Activated T-cell treated with anti-CD3 and anti-CD28 coated beads for 1 hour (primary cell): ENCODE data around the gene NTF4.
A peak's percentile ranks its signal among the peaks of the same experiment; 100 is the strongest.
"Not testable (repeated sequence)": the region's sequence is repeated elsewhere in the genome, so short reads cannot be mapped to it uniquely, and the experiment has no call there.

Experiments
- DNase-seq: peaks from one replicate; pipeline ENCODE4 v3.0.0-alpha.2; 2020; ENCODE audit warnings: low read depth

The NTF4 gene

DNA sequence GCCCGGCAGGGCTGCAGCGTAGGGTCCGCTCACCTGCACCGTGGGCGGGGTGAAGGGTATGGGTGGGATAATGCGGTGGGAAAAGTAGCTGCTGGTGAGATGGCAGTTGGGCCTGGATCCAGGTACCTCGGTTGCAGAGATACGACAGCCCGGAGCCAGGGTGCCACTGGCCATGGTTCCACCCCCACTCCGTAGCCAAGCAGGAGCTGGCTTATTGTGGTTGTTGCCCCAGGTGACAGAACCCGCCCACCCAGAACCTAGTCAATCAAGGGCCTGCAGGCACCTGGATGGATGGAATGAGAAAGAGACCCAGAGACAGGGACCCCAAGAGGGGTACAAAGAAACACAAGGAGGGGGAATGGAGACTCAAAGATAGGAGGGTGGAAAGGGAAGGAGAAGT, 44.3 kb downstream of the NTF4 start:
- no peak for DNase-seq

DNA sequence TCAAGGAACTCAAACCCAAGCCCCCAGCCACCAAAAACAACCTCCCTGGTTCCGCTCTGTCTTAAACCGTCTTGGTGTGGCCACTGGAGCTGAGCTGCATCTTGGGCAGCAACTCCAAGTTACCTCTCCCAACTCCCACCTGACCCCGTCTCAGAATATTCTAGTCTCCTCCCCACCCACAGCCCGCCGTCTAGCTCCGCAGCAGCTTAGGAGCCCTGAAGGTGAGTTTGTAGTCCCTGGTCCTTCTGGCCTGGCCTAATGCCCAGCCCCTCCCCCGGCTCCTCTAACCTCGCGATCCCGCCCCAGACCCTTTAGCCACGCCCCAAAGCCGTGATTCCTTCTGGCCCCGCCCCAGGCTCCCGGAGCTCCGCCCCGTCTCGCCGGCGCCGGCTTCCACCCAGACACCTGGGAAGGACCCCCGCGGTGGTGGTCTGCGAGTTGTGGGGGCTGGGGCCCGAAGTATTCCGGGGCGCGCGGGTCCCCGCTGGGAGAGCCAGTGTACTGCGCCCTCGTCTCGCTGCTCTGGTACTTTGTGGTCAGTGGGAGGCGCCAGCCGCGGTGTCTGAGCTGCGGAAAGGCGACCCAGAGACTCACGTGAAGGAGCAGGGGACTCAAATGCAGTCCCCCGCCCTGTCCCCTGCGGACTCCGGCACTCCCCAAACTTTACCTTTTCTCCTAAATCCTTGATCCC, 45.2 kb downstream of the NTF4 start:
- peak; percentile 63 for DNase-seq

DNA sequence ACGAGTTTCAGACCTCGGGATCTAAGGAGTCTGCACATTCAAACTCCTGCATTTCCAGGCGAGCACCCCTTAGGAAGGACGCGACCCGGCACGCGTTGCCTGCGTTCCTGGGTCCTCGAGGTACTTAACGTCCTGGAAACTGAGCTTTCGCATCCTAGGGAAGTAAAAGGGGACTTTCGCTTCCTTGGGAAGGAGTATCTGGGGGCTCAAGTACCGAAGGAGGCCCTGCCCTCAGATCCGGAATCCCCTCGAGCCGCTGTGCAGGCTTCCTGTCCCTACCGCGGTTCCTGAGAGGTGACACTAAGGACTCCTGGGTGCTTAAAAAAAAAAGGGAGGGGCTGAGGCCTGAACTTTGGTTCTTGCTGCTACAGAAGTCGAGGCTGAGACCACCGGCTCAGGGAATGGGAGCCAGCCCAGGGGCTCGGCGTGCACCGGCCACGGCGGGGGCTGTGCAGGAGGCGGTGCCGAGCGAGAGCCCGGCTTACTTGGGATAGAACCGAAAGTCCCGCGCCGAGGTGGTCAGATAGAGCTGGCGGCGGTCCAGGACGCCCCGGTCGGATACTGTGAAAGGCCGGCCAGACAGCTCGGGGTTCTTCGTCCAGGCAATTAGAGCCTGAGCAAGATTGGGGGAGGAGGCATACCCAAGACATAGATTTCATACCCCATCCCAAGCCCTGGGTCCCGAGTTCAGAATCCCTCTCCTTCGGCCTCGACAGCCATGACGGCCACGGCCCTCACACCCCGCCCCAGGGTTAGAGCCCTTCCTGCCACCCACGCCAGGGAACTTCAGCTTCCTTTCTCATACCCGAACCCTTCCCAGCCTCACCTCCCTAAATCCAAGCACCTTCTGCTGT, 46.0 kb downstream of the NTF4 start:
- DNase-seq: not testable (repeated sequence)

DNA sequence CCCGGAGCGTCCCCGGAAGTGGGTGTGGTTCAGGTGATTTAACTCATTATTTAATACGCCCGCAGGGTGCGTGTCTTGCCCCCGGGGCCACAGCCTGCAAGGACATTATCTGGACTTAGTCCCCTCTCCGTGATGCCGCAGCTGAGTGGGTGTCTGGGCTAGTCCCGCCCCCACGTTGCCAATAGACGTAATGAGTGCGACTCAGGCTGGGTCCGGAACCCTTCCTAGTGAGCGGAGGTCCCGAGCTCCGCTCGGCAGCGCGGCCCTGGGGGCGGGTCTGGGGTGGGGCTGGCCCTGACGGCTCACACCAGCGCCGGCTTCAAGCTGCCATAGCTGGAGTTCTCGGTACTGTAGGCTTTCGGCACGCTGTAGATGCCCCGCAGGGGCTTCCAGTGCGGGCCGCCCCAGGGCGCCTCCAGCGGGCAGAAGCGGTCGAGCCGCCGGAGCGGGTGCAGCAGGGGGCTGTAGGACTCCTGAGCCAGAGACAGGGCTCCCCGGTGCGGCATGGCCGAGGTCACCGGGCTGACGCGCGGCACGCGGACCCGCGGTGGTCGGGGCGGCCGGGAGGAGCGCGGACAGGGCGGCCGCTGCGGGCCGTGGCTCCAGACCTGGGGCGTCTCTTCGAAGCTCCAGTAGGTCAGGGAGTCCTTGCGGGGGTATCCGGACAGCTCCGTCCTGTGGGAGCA, 46.8 kb downstream of the NTF4 start:
- peak; percentile 55 for DNase-seq

DNA sequence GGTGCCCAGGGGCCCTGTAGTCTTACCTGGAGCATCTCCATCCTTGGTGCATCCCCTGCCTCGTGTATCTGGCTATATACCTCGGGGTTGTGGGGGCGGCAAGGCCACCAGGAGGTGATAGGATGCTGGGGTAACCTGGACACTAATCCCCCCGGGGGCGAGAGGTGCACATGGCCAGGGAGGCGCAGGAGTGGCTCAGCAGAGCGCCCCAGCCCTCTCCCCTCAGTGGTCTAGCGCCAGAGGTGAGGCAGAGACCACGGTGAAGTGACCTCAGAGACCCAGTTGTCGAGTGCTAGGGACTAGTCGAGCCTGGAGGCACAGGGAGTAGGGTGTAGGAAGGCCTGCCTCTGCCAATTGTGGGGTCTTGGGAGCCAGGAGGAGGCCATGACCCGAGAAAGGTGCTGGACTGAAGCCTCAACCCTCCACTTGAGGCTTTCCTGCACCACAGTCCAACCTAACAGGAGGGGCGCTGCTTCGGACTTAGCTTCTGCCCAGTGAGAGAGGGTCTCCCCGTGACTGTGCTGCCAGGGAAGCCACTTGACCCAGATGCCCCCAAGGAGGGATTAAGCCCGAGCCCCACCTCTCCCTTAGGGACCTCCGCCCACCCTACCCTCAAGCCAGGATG, 47.5 kb downstream of the NTF4 start, which contains the start of gene LHB:
TSS of gene LHB (minus strand) at position 51 of the 625 bp plus-strand sequence. CDS start at position 41, 10 bp downstream.
- DNase-seq: no peak

DNA sequence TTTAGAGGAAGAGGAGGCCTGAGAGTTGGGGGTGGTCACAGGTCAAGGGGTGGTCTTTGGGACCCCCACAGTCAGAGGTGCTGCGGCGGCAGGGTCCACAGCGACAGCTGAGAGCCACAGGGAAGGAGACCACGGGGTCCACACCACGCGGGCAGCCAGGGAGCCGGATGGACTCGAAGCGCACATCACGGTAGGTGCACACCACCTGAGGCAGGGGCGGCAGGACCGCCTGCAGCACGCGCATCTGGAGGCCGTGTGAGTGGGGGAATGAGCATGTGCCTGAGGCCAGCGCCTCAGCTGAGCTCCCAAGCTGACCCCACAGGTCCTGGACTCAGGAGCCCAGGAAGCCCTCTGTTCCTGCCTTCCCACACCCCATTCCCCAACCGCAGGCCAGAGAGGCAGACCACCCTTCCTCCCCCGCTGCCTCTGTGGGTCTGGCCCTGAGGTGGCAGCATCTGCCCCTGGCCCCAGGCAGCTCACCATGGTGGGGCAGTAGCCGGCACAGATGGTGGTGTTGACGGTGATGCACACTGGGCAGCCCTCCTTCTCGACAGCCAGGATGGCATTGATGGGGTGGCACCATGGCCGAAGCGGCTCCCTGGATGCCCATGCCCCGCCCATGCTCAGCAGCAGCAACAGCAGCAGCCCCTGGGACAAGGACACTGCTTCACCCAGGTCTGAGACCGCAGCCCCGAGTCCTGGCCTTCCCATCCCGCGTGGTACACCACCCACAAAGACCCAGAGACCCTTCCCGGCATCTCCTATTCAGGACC, 48.4 kb downstream of the NTF4 start:
- DNase-seq: no peak

DNA sequence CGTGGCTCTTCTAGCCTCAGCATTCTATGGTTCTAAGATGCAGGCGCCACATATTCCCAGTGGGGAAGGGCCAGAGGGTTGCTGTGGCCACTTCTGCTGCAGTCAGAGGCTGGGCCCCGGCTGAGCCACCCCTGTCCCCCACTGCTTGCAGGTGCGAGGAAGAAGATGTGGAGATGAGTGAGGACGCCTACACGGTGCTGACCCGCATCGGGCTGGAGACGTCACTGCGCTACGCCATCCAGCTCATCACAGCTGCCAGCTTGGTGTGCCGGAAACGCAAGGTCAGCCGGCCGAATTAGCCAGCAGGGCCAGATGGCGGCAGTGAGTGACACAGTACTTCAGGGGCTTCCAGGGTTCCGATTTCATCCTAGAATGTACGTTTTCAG, 49.8 kb downstream of the NTF4 start:
- no peak for DNase-seq

DNA sequence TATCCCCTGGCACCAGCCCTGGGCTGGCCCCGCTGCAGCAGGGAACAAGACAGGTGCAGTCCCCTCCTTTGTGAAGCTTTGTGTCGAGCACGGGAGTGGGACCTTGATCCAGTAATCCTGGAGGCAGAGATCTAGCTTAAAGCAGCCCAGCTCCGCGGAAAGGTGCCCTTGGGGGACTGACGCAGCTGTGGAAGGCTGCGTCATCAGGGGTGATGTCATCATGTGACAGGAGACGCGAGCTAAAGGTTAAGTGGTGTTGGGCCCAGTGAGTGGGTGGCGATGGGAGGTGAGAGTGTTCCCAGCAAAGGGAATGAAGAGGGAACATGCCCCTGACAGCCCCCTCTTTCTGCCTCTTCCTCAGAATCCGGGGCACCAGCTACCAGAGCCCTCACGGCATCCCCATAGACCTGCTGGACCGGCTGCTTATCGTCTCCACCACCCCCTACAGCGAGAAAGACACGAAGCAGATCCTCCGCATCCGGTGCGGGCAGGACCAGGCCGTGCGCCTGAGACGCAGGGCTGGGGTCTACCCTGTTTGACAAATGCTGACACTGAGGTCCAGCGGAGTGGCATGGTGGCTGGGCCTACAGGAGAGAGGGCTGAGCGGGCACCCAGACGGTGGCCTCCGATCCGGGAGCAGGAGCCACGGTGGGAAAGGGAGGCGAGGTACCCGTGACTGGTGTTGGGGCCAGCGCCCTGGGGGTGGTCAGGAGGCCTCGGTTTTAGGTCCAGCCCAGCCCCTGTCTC, 50.3 kb downstream of the NTF4 start:
- no peak for DNase-seq

DNA sequence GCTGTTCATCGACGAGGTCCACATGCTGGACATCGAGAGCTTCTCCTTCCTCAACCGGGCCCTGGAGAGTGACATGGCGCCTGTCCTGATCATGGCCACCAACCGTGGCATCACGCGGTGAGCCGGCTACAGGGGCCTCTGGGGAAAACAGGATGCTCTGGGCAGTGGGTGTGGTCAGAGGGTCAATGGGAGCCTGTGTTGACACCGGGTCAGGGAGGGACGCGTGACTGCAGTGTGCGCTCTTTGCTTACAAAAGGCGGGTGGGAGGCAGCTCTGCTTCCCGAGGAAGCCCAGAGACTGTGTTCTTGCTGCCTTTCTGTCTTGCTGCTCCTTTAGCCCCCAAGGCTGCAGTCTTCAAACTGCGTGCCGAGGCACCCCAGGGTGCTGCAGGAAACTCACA, 53.4 kb downstream of the NTF4 start:
- DNase-seq: no peak
